ENCODE results near the gene VSIG10L2.
A peak's percentile ranks its signal among the peaks of the same experiment; 100 is the strongest.
"Not testable (repeated sequence)": the region's sequence is repeated elsewhere in the genome, so short reads cannot be mapped to it uniquely, and the experiment has no call there.

VSIG10L2 gene

DNA sequence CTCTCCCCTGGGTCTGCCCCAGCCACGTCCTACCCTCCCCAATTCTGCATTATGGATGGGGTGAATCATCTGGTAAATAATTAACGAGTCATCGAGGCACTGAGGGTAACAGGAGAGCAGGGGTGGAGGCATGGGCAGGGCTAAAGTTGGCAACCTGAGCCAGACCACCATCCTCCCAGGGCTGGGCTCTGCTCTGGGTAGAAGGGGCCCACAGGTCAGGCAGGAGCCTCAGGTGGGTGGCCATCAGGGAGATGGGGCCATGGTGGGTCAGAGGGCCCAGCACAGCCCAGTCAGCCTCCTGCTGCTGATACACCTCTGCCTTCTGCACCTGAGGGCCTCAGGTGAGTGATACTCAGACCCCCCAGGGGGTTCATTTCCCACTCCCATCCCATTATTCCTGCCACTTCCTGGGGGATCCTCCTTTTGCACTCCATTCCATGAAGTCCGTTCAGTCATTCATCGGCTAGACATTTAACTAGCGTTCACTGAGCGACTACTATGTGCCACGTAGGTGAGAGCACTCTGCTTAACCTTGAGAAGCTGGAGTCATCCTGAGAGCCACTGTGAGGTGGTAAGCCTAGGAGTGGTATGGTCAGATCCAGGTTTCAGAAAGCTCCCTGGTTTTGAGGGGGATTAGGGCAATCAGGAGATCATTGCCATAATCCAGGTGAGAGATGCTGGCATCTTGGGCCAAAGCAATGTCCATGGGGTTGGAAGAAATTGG is at the start of gene VSIG10L2:
Gene VSIG10L2 (plus strand): TSS at position 248 of the 724 bp plus-strand sequence. CDS start 12 bp downstream, at position 260.
- no peak for DNase-seq (ENCODE audit: extremely low read depth in 1 of 2, low read depth in 1 of 2)

DNA sequence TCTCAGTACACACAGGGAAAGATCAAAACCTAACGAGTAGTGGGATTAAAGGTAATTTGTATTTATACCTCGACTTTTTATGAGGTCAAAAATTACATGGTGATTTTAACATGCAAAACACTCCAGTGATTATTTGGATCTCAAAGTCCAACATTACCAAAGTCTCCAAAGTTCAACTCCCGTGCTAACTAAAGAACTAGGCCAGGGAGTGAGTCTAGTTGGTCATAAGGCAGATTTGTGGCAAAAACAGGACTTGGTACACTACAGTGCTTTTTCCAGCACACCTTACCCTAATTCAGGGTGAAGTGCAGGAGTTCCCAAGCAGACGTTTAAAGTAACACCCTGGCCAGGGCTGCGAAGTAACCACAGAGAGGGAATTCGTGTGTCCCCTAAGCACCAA is 44.0 kb upstream of the VSIG10L2 start:
- DNase-seq (ENCODE audit: extremely low read depth in 1 of 2, low read depth in 1 of 2): no peak

DNA sequence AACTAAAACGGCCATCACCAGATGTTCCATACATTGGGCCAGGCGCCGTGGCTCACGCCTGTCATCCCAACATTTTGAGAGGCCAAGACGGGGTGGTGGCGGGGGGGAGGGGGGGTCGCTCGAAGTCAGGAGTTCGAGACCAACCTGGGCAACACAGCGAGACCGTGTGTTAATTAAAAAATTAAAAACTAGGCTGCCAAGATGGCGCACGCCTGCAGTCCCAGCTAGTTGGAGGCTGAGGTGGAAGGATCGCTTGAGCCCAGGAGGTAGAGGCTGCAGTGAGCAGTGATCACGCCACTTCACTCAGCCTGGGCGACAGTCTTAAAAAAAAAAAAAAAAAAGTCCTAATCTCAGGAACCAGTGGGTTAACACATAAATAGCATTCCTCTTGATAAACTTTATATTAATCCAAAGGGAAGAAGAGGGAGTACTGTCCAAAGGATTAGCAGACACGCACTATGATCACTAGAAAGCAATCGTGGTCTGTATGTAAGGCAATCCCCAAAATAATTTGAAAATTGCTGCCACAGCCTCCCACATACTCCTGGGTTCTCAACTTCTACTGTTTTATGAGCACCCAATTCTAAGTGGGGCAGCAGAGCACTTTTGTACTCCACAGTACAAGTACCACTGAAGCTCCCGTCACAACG is 43.4 kb upstream of the VSIG10L2 start:
- DNase-seq (ENCODE audit: extremely low read depth in 1 of 2, low read depth in 1 of 2): no peak

DNA sequence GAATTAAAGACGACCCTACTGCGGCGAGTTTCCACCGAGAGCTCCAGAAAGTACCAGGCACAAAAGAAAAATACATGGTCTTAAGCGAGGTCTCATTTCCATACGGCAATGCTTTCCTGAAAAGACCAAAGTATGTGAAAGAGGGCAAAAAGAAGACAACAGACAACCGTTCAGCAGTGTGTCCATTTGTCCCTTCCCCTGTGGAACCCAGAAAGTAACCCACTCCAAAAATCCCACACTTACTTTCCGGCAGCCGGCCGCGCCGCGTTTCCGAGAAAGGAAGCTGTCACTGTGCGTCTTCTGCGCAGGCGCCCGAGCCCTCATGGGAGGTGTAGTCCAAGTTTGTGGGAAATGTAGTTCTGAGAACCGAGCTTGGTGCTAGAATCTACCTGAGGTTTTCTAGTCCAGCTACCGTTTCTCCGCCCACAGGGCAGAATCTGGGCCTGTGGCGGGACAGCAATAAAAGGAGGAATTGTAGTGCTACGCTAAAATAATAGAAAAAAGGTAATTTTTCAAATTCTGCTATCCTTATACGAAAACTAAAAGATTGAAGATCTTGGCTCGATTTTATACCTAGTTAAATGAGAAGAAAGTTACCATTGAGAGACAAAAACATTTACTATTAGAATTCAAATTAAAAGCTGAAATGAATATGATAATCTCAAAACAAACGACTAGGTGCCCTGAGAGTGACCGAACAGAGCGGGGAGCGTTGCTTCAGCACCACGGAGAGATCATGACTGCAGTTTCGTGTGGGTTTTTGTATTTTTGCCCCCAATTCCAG is 42.7 kb upstream of the VSIG10L2 start, which contains the start of gene PUS3:
Gene PUS3 (minus strand): TSS at position 280 of the 784 bp plus-strand sequence. CDS start 6,922 bp downstream, outside the sequence.
- peak; percentile 60 to 81 for DNase-seq (ENCODE audit: extremely low read depth in 1 of 2, low read depth in 1 of 2)

DNA sequence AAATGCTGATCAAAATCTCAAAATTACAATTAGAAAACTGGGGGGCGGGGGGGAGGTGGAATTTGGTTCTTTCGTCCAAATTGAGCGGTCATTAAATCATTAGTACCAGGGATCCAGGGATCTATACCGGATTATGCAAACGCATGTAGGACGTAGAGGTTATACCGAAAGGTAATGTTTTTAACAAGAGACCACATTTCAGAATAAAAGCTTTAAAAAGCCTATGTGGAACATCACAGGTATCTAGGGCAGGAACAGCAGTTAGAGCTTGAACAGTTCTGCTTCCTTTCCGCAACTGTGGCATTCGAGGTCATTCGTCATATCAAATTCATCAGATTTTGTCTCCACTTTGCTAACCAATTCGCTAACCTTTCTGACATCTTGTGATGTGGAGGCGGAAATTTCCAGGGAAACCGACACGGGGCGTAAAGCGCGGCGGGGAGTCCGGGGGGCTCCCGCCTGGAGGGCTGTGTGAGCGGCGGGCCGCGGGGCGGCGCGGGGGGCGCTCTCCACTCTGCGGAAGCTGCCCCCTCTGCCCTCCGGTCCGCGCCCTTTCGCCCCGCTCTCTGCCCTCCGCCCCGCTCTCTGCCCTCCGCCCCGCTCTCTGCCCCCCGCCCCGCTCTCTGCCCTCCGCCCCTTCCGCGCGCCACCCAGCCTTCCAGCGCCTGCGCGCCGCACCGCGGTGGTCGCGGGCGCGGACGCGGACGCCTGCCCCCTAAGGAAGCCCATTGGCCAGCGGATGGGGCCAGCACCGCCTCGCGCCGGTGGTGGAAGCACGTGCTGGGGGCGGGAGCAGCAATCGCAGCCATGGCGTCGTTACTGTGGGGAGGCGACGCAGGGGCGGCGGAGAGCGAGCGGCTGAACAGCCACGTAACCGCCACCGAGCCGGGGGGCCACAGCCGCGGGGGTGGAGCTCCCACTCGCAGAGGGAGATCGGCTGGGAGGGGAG is 41.9 kb upstream of the VSIG10L2 start, which contains the start of gene DDX25:
Gene DDX25 (plus strand): TSS at position 798 of the 949 bp plus-strand sequence. CDS start 10 bp downstream, at position 808.
- DNase-seq (ENCODE audit: extremely low read depth in 1 of 2, low read depth in 1 of 2): no peak

DNA sequence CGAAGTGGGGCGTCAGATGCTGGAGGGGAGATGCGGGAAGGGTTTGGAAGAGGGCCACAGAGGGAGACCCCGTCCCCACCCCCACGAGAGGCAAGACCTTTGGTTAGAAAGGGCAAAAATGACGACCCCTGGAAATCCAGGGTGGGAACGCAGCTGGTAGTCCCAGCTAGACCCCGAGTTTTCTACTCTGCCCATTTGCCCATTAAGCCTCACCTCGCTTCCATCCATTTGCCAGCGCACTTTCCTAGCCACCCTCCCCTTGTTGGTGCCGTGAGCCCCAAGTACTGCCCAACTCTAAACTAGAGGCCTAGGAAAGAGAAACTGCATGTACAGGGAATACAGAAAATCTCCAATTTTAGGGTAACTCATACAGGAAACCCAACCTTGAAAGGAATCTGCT is 41.2 kb upstream of the VSIG10L2 start:
- no peak for DNase-seq (ENCODE audit: extremely low read depth in 1 of 2, low read depth in 1 of 2)

DNA sequence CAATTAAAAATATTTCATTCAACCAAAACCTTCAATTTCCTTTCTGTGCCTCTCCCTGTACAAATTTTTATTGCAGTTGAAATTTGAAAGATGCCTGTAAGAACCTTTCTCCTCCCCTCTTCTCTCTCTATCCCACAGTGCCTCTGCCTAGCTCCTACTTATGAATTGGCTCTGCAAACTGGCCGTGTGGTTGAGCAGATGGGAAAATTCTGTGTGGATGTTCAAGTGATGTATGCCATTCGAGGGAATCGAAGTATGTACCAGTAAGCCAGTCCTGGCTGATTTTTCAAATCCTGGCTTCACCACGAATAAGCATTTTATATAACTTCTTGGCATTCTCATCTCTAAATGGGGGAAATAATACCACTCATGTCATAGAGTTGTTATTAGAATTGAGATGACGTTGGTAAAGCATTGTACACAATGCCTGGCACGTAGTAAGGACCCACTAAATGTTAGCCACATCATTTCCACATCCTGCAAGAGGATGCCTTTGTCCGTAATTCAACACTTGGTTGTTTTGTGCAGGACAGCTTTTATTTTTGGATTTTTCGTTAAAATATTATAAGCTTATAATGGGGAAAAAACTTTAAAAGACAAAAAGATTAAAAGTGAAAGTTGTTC is 35.5 kb upstream of the VSIG10L2 start:
- no peak for DNase-seq (ENCODE audit: extremely low read depth in 1 of 2, low read depth in 1 of 2)

DNA sequence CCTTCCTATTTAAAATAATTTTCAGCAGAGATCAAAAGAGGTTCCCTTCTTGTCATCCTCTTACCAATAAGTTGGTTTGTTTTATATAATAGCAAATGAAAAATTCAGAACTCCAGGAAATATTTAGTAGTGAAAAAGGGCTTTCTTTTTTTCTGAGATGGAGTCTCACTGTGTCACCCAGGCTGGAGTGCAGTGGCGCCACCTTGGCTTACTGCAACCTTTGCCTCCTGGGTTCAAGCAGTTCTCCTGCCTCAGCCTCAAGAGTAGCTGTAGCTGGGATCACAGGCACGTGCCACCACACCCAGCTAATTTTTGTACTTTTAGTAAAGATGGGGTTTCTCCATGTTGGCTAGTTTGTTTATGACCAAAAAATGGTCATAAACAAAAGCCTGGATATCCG is 31.2 kb upstream of the VSIG10L2 start:
- not testable (repeated sequence) for DNase-seq (ENCODE audit: extremely low read depth in 1 of 2, low read depth in 1 of 2)

DNA sequence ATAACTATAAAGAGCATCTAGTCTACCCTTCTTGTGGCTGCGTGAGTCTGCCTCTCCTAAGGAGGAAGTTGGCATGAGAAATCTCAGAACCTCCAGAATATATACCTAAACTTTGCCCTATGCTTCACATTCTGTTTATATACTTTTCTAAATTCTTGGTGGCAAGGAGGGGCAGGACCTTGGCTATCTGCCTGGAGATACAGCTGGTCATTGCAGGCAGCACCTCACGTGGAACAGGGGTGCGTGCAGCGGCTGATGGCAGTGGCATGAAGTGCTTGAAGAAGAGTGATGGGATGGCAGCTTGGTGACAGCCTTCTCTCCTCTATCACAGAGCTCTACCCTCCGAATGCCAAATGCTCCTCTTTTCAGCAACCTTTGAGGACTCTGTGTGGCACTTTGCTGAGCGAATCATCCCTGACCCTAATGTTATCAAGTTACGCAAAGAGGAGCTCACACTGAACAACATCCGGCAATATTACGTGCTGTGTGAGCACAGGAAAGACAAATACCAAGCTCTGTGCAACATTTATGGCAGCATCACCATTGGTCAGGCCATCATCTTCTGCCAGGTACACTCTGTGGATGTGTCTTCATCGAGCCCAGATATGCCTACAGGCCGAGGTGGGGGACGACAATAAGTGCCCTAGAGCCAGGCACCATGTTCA is 29.0 kb upstream of the VSIG10L2 start:
- DNase-seq (ENCODE audit: extremely low read depth in 1 of 2, low read depth in 1 of 2): no peak

DNA sequence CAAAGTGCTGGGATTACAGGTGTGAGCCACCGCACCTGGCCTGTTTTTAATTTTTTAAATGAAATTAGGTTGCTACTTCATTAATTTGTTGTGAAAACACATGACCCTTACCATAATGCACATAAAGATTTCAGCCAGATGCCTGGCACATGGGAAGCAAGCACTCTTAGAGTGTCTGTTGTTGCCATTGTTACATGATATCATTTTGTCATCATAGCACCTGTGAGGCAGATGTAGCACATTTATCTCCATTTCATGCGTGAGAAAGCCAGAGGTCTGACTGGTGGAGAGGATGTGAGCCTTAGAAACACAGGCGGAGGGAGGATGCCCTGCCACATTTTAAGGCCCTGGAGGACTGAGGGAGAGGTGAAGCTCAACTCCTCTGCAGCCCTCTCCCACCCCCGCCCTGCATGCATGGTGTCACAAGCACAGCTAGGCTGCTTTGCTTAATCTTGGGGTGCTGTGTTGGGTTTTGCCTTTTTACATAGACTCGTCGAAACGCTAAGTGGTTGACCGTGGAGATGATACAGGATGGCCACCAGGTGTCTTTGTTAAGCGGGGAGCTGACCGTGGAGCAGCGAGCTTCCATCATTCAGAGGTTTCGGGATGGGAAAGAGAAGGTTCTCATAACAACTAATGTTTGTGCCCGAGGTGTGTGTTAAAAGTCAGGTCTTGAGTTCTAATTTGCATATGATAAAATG is 27.6 kb upstream of the VSIG10L2 start:
- no peak for DNase-seq (ENCODE audit: extremely low read depth in 1 of 2, low read depth in 1 of 2)

DNA sequence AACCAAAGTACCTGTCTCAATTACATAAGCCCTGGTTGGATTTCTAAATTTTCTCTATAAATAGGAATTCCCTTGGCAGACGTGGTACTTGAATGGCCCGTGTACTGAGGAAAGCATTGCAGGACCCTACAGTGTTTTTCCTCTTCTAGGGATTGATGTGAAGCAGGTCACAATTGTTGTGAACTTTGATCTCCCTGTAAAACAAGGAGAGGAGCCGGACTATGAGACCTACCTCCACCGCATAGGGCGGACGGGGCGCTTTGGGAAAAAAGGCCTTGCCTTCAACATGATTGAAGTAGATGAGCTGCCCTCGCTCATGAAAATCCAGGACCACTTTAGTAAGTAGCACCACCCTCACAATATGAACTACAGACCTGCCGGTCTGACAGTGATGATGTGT is 24.8 kb upstream of the VSIG10L2 start:
- no peak for DNase-seq (ENCODE audit: extremely low read depth in 1 of 2, low read depth in 1 of 2)

DNA sequence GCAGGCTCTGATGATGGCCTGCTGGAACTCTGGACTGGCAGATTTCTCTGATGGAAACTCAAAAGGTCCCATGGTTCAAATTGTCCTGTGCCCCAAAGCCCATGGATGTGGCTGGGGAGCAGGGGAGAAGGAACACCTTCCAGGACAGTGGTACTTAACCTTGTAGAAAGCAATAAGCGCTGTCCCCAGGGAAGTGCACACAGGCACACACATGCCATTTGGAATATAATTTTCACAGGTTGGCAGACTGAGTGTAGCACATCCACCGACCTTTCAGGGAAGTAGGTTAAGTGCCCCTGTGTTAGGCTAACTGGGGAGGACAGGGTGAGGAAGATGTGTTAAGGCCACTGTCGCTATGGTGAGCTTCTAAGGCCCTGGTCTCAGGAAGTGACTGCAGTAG is 23.7 kb upstream of the VSIG10L2 start:
- no peak for DNase-seq (ENCODE audit: extremely low read depth in 1 of 2, low read depth in 1 of 2)

DNA sequence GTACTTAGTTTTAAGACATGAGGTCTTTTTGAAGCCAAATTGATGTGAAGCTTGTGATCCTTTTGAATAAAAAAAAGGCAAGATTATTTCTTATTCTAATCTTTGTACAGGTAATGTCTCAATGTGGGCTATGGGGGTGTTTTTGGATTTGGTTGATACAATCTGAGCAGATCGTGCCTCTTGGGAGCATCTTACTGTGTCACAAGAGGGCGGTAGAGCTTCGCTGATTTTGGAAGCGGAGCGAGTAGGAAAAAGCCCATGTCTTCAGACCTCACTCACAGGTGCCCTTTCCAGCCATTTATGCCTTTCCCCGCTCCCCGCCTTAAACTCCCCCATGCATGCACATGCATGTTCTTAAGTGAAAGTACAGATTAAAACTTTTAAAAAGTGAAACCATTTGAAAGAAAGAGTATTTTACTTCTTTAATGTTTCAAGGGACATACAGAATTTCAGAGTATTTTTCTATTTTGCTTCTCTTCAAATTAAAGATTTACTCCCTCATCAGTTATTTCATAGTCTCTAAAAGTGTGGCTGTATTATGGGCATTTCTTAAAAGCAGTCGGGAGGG is 22.7 kb upstream of the VSIG10L2 start:
- no peak for DNase-seq (ENCODE audit: extremely low read depth in 1 of 2, low read depth in 1 of 2)

DNA sequence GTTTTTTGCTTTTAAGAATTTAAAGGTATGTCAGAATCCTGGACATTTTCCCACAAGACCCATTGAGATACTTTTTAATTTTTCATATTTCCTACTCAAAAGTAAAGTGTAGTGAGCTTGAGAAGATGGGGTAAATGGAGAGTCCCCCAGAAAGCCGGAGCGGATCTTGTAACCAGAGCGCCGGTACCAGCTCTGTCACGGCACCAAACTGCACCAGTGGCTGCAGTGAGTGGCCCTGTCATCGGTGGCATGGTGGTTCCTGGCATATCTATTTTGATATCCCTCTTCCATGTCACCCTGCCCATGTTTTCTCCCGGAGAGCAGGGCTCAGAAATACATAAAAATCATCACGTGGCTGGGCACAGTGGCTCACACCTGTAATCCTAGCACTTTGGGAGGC is 22.2 kb upstream of the VSIG10L2 start:
- DNase-seq (ENCODE audit: extremely low read depth in 1 of 2, low read depth in 1 of 2): no peak

DNA sequence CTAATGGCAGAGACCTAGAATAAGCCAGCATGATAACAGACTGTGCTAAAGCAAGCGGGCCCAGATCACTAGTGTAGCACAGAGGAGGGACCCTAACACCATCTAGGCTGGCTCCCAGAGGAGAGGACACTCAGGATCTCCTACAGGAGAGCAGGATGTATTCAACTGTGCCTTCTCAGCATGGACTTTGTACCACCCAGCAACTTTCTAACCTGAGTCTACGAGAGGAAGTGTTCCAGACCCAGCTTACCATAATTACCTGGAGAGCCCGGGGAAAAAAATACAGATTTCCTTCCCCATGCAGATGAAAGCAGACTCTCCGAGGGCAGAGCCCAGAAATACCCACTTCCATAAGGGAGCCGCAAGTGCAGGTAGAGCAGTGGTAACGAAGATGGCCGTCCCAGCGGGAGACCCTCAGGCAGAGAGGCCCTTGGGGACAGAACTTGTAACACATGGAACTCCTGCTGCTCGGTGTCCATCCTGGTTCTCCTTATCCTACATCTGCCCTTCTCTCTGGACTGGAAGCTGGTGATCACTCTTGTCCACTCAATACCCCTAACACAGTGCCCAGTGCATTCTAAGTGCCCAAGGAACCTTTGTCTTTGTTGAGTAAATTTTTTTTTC is 21.3 kb upstream of the VSIG10L2 start:
- DNase-seq (ENCODE audit: extremely low read depth in 1 of 2, low read depth in 1 of 2): no peak

DNA sequence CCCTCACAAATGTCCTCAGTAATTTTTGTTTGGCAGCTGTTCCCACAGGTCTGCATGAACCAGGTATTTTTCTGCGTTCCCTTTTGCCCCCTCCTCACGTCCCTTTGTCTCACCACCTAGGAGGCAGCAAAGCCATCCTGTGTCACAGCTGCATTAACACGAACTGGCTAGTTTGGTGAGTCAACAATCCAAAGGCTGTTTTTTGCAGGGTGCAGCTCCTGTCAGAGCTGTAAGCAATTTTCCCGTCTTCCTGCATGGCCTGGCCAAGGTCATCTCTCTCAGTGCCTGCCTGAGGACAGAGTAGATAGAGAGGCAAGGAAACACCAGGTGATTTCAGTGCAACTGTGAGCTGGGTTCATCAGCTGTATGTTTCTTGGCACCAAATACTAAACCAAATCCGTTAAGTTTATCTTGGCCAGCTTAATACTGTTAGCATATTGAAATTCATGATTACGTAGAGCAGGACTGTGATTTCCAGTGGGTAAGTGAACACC is 20.6 kb upstream of the VSIG10L2 start:
- no peak for DNase-seq (ENCODE audit: extremely low read depth in 1 of 2, low read depth in 1 of 2)

DNA sequence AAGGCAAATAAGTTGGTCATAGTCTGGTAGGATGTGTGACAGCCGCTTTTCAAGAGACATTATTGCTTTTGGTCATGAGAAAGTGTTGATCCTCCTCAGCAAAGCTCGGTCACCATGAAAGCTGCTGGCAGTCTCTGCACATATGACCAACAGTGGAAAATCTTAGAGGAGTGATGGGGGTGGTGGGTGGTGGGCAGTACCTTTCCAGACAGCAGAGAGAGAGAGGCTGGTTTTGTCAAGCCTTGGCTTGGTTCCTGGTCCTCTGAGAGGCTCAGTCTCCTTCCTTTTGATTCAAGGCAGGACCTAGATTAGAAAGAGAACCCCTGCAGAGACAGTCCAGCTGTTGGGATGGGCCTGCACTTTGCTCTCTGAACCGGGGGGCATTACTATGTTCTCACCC is 20.0 kb upstream of the VSIG10L2 start:
- DNase-seq (ENCODE audit: extremely low read depth in 1 of 2, low read depth in 1 of 2): no peak

DNA sequence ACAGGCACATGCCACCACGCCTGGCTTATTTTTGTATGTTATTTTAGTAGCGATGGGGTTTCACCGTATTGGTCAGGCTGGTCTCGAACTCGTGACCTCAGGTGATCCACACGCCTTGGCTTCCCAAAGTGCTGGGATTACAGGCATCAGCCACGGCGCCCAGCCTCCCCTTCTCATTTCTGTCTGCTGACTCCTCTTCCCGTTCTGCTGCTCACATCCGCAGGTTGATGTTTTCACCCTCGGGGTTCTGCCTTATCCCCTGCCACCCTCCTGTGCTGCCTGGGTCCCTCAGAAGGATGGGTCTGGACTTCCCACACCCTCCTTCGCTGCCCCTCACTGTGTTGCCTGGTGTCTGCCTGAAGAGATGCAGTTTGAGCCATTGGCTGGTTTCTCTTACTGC is 19.2 kb upstream of the VSIG10L2 start:
- DNase-seq (ENCODE audit: extremely low read depth in 1 of 2, low read depth in 1 of 2): no peak
